GM12892 (cell line): Measurements from ENCODE around the gene PRKN.

Source experiments
- POLR2A ChIP-seq: IDR thresholded peaks from 2 replicates; pipeline ENCODE4 v1.6.1; 2011; ENCODE audit warnings: low read depth, low read length, control low read depth
- POLR2AphosphoS5 ChIP-seq: IDR thresholded peaks from 2 replicates; pipeline ENCODE4 v1.6.1; 2011; ENCODE audit warnings: low read depth, low read length, control low read depth
- TAF1 ChIP-seq: IDR thresholded peaks from 2 replicates; pipeline ENCODE4 v1.6.1; 2011; ENCODE audit warnings: low read depth, mild to moderate bottlenecking, control low read depth, low read length, borderline replicate concordance

GRCh38 chr6:161429921-161430490 lies 1297.6 kb downstream of the PRKN start:
- no peak for TF ChIP-seq POLR2AphosphoS5
- no peak for TF ChIP-seq POLR2A
- no peak for TF ChIP-seq TAF1
